OCI-LY1 (cell line): ENCODE measurements around the gene GPR27.

ENCODE experiments used
- EZH2 ChIP-seq: fragments of 200-600 bp; sonication (generic), shearing (Covaris generic); IDR thresholded peaks from 2 replicates; pipeline ENCODE4 v1.8.0; 2017; ENCODE audit warnings: borderline replicate concordance, mixed run types, mild to moderate bottlenecking, antibody characterized with exemption, low read length, moderate library complexity, mixed read lengths
- TF ChIP-seq, protein P1 (sequence below): fragments of 200-600 bp; sonication (generic), shearing (Covaris generic); IDR thresholded peaks from 2 replicates; pipeline ENCODE4 v1.5.1; 2017; ENCODE audit warnings: mild to moderate bottlenecking, antibody characterized with exemption, low read length, moderate library complexity, mixed read lengths

DNA sequence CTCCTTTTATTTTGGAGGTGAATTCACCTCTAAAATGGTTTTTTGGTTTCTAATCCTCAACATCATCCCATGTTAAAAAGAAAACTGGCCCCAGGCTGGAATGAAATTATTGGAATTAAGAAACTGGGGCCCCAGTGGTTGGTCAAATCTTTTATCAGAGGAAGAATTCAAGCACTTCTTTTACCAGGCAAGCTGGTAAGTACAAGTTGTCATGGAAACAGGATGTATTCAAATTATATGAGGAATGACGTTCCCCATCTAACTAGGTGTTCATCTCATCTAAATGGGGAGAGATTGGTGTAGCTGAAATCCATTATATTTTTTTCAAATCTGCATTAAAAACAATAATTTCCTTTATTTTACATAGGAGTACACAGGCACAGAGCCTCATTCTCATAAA is 18.8 kb upstream of the GPR27 start:
- TF ChIP-seq, protein P1, sequence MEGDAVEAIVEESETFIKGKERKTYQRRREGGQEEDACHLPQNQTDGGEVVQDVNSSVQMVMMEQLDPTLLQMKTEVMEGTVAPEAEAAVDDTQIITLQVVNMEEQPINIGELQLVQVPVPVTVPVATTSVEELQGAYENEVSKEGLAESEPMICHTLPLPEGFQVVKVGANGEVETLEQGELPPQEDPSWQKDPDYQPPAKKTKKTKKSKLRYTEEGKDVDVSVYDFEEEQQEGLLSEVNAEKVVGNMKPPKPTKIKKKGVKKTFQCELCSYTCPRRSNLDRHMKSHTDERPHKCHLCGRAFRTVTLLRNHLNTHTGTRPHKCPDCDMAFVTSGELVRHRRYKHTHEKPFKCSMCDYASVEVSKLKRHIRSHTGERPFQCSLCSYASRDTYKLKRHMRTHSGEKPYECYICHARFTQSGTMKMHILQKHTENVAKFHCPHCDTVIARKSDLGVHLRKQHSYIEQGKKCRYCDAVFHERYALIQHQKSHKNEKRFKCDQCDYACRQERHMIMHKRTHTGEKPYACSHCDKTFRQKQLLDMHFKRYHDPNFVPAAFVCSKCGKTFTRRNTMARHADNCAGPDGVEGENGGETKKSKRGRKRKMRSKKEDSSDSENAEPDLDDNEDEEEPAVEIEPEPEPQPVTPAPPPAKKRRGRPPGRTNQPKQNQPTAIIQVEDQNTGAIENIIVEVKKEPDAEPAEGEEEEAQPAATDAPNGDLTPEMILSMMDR = no peak
- TF ChIP-seq EZH2 = no peak
